WTC11 (cell line): Measurements from ENCODE around the gene OR2V1. TPM values are rescaled to one million over a fixed set of nuclear protein-coding genes. Genes with fewer than 3 reads are reported as not detected.

Experiments
- ATAC-seq: fragments of 200-7000 bp; cut with Tn5 transposase; 2 replicates; pipeline ENCODE4 v1.10.0; 2021; ENCODE audit warnings: mild to moderate bottlenecking, moderate library complexity
- CTCF ChIA-PET: fragments of 300-600 bp; sonication (Branson Sonifier 250); formaldehyde crosslinking; loops from one replicate; lab custom pipeline; 2021; ENCODE audit warnings: antibody characterized with exemption; lab: Charles Lee
- POLR2A ChIA-PET: fragments of 350-600 bp; sonication (Branson Sonifier 250); formaldehyde crosslinking; loops from one replicate; lab custom pipeline; 2021; ENCODE audit warnings: antibody characterized with exemption; lab: Charles Lee
- DNase-seq: peaks from one replicate; pipeline ENCODE4 v3.0.0; 2021; ENCODE audit warnings: low spot score
- H3K27ac Mint-ChIP-seq: 2 replicates; pipeline ENCODE4 v1.8.0; 2021; ENCODE audit warnings: mixed read lengths
- H3K27me3 Mint-ChIP-seq: 2 replicates; pipeline ENCODE4 v1.8.0; 2021; ENCODE audit warnings: low read depth, mild to moderate bottlenecking, moderate library complexity, mixed read lengths
- H3K36me3 Mint-ChIP-seq: 2 replicates; pipeline ENCODE4 v1.8.0; 2021; ENCODE audit warnings: mixed read lengths
- H3K4me1 Mint-ChIP-seq: 2 replicates; pipeline ENCODE4 v1.8.0; 2022; ENCODE audit warnings: mixed read lengths
- H3K4me3 Mint-ChIP-seq: 2 replicates; pipeline ENCODE4 v1.8.0; 2021; ENCODE audit warnings: mild to moderate bottlenecking, moderate library complexity, mixed read lengths
- H3K9me3 Mint-ChIP-seq: 2 replicates; pipeline ENCODE4 v1.8.0; 2021; ENCODE audit warnings: mixed read lengths
- ATF3 ChIP-seq: sonication (generic); formaldehyde crosslinking; conservative IDR thresholded peaks from 2 replicates; pipeline ENCODE4 v1.8.1; 2022; ENCODE audit warnings: mild to moderate bottlenecking, missing genetic modification reagents
- ATF6 ChIP-seq: sonication (generic); formaldehyde crosslinking; IDR thresholded peaks from 2 replicates; pipeline ENCODE4 v1.8.1; 2023; ENCODE audit warnings: mild to moderate bottlenecking, missing genetic modification reagents
- CBFB ChIP-seq: sonication (generic); formaldehyde crosslinking; IDR thresholded peaks from 2 replicates; pipeline ENCODE4 v1.8.1; 2022; ENCODE audit warnings: mild to moderate bottlenecking, low read depth, missing genetic modification reagents
- ELF4 ChIP-seq: sonication (generic); formaldehyde crosslinking; IDR thresholded peaks from 2 replicates; pipeline ENCODE4 v1.8.1; 2022; ENCODE audit warnings: low read depth, mild to moderate bottlenecking, moderate library complexity, missing genetic modification reagents
- ERG ChIP-seq: fragments of 250-450 bp; sonication (Bioruptor Pico); IDR thresholded peaks from 2 replicates; pipeline ENCODE4 v1.8.0; 2021; ENCODE audit warnings: mild to moderate bottlenecking
- GRHL2 ChIP-seq: fragments of 250-450 bp; sonication (Bioruptor Pico); IDR thresholded peaks from 2 replicates; pipeline ENCODE4 v1.8.0; 2022; ENCODE audit warnings: mild to moderate bottlenecking, moderate library complexity; ENCODE audit not compliant: insufficient replicate concordance, severe bottlenecking
- HMGA2 ChIP-seq: fragments of 250-450 bp; sonication (Bioruptor Pico); IDR thresholded peaks from 2 replicates; pipeline ENCODE4 v1.4.0; 2021; ENCODE audit warnings: mild to moderate bottlenecking, moderate library complexity
- IRF1 ChIP-seq: sonication (generic); formaldehyde crosslinking; IDR thresholded peaks from 2 replicates; pipeline ENCODE4 v1.8.0; 2023; ENCODE audit warnings: missing genetic modification reagents
- IRF2 ChIP-seq: sonication (generic); formaldehyde crosslinking; IDR thresholded peaks from 2 replicates; pipeline ENCODE4 v1.8.0; 2022; ENCODE audit warnings: low read depth, missing genetic modification reagents, borderline replicate concordance
- JAZF1 ChIP-seq: fragments of 250-450 bp; sonication (Bioruptor Pico); IDR thresholded peaks from 2 replicates; pipeline ENCODE4 v1.9.0; 2021; ENCODE audit warnings: moderate library complexity, mild to moderate bottlenecking, inconsistent platforms
- JUN ChIP-seq: sonication (generic); formaldehyde crosslinking; IDR thresholded peaks from 2 replicates; pipeline ENCODE4 v1.8.0; 2023; ENCODE audit warnings: mild to moderate bottlenecking, missing genetic modification reagents
- KAT7 ChIP-seq: sonication (generic); formaldehyde crosslinking; IDR thresholded peaks from 2 replicates; pipeline ENCODE4 v1.8.1; 2023; ENCODE audit warnings: missing genetic modification reagents, mild to moderate bottlenecking, borderline replicate concordance
- MXD4 ChIP-seq: fragments of 250-450 bp; sonication (Bioruptor Pico); IDR thresholded peaks from 2 replicates; pipeline ENCODE4 v1.8.0; 2021; ENCODE audit warnings: mild to moderate bottlenecking, moderate library complexity, borderline replicate concordance
- NR1H2 ChIP-seq: sonication (generic); formaldehyde crosslinking; IDR thresholded peaks from 2 replicates; pipeline ENCODE4 v1.9.0; 2021; ENCODE audit warnings: mild to moderate bottlenecking, moderate library complexity, missing genetic modification reagents
- NR2C2 ChIP-seq: sonication (generic); formaldehyde crosslinking; IDR thresholded peaks from 2 replicates; pipeline ENCODE4 v1.8.0; 2022; ENCODE audit warnings: mild to moderate bottlenecking, missing genetic modification reagents
- OVOL2 ChIP-seq: fragments of 250-450 bp; sonication (Bioruptor Pico); IDR thresholded peaks from 2 replicates; pipeline ENCODE4 v1.9.0; 2021; ENCODE audit warnings: mild to moderate bottlenecking, borderline replicate concordance
- RELA ChIP-seq: sonication (generic); formaldehyde crosslinking; IDR thresholded peaks from 2 replicates; pipeline ENCODE4 v1.8.1; 2022; ENCODE audit warnings: missing genetic modification reagents, mild to moderate bottlenecking, borderline replicate concordance
- SP1 ChIP-seq: sonication (generic); formaldehyde crosslinking; conservative IDR thresholded peaks from 2 replicates; pipeline ENCODE4 v1.8.1; 2022; ENCODE audit warnings: missing genetic modification reagents
- TEAD4 ChIP-seq: sonication (generic); formaldehyde crosslinking; IDR thresholded peaks from 2 replicates; pipeline ENCODE4 v1.8.0; 2022; ENCODE audit warnings: mild to moderate bottlenecking, missing genetic modification reagents
- TP53 ChIP-seq: sonication (generic); formaldehyde crosslinking; IDR thresholded peaks from 2 replicates; pipeline ENCODE4 v1.8.1; 2023; ENCODE audit warnings: mild to moderate bottlenecking, missing genetic modification reagents
- USF2 ChIP-seq: sonication (generic); formaldehyde crosslinking; IDR thresholded peaks from 2 replicates; pipeline ENCODE4 v1.8.1; 2023; ENCODE audit warnings: mild to moderate bottlenecking, missing genetic modification reagents, moderate library complexity
- ZNF281 ChIP-seq: sonication (generic); formaldehyde crosslinking; IDR thresholded peaks from 2 replicates; pipeline ENCODE4 v1.8.0; 2023; ENCODE audit warnings: mild to moderate bottlenecking, missing genetic modification reagents
- ZNF671 ChIP-seq: fragments of 250-450 bp; sonication (Bioruptor Pico); IDR thresholded peaks from 2 replicates; pipeline ENCODE4 v1.8.0; 2021; ENCODE audit warnings: mild to moderate bottlenecking
- total RNA-seq: library from RNA; stranded (reverse); gene quantifications from 3 replicates; pipeline ENCODE4 v1.2.3, GENCODE V29; 2021

OR2V1 gene
- total RNA-seq, 1 experiment from 2014 or later: not detected

GRCh38 chr5:181173420-181174342, 42.7 kb upstream of the OR2V1 start (continued):
- TF ChIP-seq ATF6: no peak
- TF ChIP-seq RELA (CRISPR knock-in tag): no peak
- no peak for TF ChIP-seq GRHL2 (CRISPR knock-in tag)
- TF ChIP-seq ERG (CRISPR knock-in tag): no peak
- TF ChIP-seq NR2C2 (CRISPR knock-in tag): no peak
- TF ChIP-seq JUN (CRISPR knock-in tag): 0 out of 2 replicates have a peak, but pooled peaks have one; percentile 30
- TF ChIP-seq OVOL2 (CRISPR knock-in tag): no peak
- TF ChIP-seq NR1H2: no peak
- TF ChIP-seq SP1 (CRISPR knock-in tag): peak; percentile 58

- TF ChIP-seq ZNF281 (CRISPR knock-in tag) (no peak), HMGA2 (CRISPR knock-in tag) (no peak), IRF1 (CRISPR knock-in tag) (no peak), KAT7 (CRISPR knock-in tag) (no peak), IRF2 (no peak), ZNF671 (CRISPR knock-in tag) (no peak), TEAD4 (CRISPR knock-in tag) (no peak), ELF4 (CRISPR knock-in tag) (no peak), TP53 (CRISPR knock-in tag) (no peak), CBFB (no peak), ATF3 (CRISPR knock-in tag) (no peak), JAZF1 (no peak), USF2 (no peak), MXD4 (CRISPR knock-in tag) (no peak), GRHL2 (CRISPR knock-in tag) (no peak)
- no peak for DNase-seq
- CTCF ChIA-PET: interaction anchor here (1.0 to 5.6 kb wide), 4 partner anchors 12 to 19 kb away, joined by 3 to 44 read pairs (median 6); no protein-coding TSS in a partner anchor
- no peak for ATAC-seq
- Mint-ChIP-seq H3K36me3 (no peaks in the 10 kb centered on the region), H3K27ac (peak overlapping the region; percentile 30; the same call in 1 of the 2 replicates), H3K4me3 (peak overlapping the region; percentile 86), H3K27me3 (peaks cover 62% of the 10 kb centered on the region), H3K4me1 (peaks cover 23% of the 10 kb centered on the region), H3K9me3 (no peaks in the 10 kb centered on the region)
- POLR2A ChIA-PET: interaction anchor here (0.9 kb wide), 1 partner anchor 11 kb away, joined by 3 read pairs; no protein-coding TSS in a partner anchor
These were observed 42.1 kb upstream of the OR2V1 start for GRCh38 chr5:181173027-181173419.
